ENCODE measurements around the gene FANCI.
A peak's percentile ranks its signal among the peaks of the same experiment; 100 is the strongest.

FANCI gene

GRCh38 chr15:89243691-89244573, at the start of gene FANCI:
FANCI (plus strand) TSS chr15:89243979; CDS start chr15:89247648, 3,669 bp downstream.
- peak; percentile 73 for DNase-seq

- no peak for DNase-seq
Observed at GRCh38 chr15:89194608-89195007, 49.2 kb upstream of the FANCI start.

GRCh38 chr15:89195836-89196235, 47.9 kb upstream of the FANCI start:
- no peak for DNase-seq

- no peak for DNase-seq
Observed at GRCh38 chr15:89196241-89196640, 47.5 kb upstream of the FANCI start.

- peak; percentile 54 for DNase-seq
Observed at GRCh38 chr15:89196994-89197393, 46.8 kb upstream of the FANCI start.

- DNase-seq: peak; percentile 27
Observed at GRCh38 chr15:89197503-89197971, 46.2 kb upstream of the FANCI start.

GRCh38 chr15:89198196-89198595, 45.6 kb upstream of the FANCI start:
- DNase-seq: no peak

- peak; percentile 7 for DNase-seq
Observed at GRCh38 chr15:89198934-89199333, 44.8 kb upstream of the FANCI start.

GRCh38 chr15:89199746-89200145, 44.0 kb upstream of the FANCI start:
- no peak for DNase-seq

- no peak for DNase-seq
Observed at GRCh38 chr15:89200182-89200581, 43.6 kb upstream of the FANCI start.

- no peak for DNase-seq
Observed at GRCh38 chr15:89201465-89202005, 42.2 kb upstream of the FANCI start.

- DNase-seq: no peak
Observed at GRCh38 chr15:89203705-89204273, 40.0 kb upstream of the FANCI start.

- DNase-seq: no peak
Observed at GRCh38 chr15:89205991-89206585, 37.7 kb upstream of the FANCI start.

- peak; percentile 13 for DNase-seq
Observed at GRCh38 chr15:89206908-89207331, 36.9 kb upstream of the FANCI start.

GRCh38 chr15:89208256-89208655, 35.5 kb upstream of the FANCI start:
- no peak for DNase-seq

- DNase-seq: no peak
Observed at GRCh38 chr15:89209057-89209456, 34.7 kb upstream of the FANCI start.

- DNase-seq: no peak
Observed at GRCh38 chr15:89211678-89212170, 32.1 kb upstream of the FANCI start.

GRCh38 chr15:89215627-89216026, 28.2 kb upstream of the FANCI start:
- no peak for DNase-seq

GRCh38 chr15:89217031-89217430, 26.7 kb upstream of the FANCI start:
- no peak for DNase-seq

GRCh38 chr15:89217686-89218376, 25.9 kb upstream of the FANCI start:
- no peak for DNase-seq

- DNase-seq: no peak
Observed at GRCh38 chr15:89218531-89218930, 25.2 kb upstream of the FANCI start.

GRCh38 chr15:89221543-89221942, 22.2 kb upstream of the FANCI start, which contains the start of gene RLBP1:
RLBP1 (minus strand) TSS chr15:89221579; CDS start chr15:89218975, 2,604 bp downstream.
- no peak for DNase-seq

GRCh38 chr15:89225588-89225987, 18.2 kb upstream of the FANCI start:
- DNase-seq: no peak
